ENCODE measurements around the gene CLDND2.
"Not testable (repeated sequence)": the region's sequence is repeated elsewhere in the genome, so short reads cannot be mapped to it uniquely, and the experiment has no call there.

The CLDND2 gene

GRCh38 chr19:51368366-51369282, at the start of gene CLDND2:
Gene CLDND2, minus strand, starts transcription at chr19:51369003. Its CDS starts 426 bp downstream, at chr19:51368577.
- Histone ChIP-seq H3K36me3 (ENCODE audit: control insufficient read depth in 5 of 5, insufficient read depth in 5 of 5, low read length in 5 of 5) (no peaks in the 10 kb centered on the region), H3K9ac (ENCODE audit: low read length in 5 of 5) (peak within 1 kb of the TSS in 4 of 5 donors; percentile 51 to 85 (median 73)), H3K4me1 (ENCODE audit: control insufficient read depth in 5 of 5, insufficient read depth in 5 of 5, low read length in 5 of 5) (peaks cover 4 to 51% (median 35%) of the 10 kb centered on the region in 5 donors), H3K9me3 (ENCODE audit: control insufficient read depth in 5 of 5, low read length in 5 of 5) (no peaks in the 10 kb centered on the region), H3K4me3 (ENCODE audit: low read depth in 1 of 5, low read length in 5 of 5) (peak within 1 kb of the TSS in 4 of 5 donors; percentile 86 to 92 (median 89)), H3K27ac (ENCODE audit: low read depth, low read length) (peak within 1 kb of the TSS; percentile 93), H3K27me3 (ENCODE audit: control insufficient read depth in 5 of 5, insufficient read depth in 4 of 5, low read length in 5 of 5) (no peaks in the 10 kb centered on the region)

DNA sequence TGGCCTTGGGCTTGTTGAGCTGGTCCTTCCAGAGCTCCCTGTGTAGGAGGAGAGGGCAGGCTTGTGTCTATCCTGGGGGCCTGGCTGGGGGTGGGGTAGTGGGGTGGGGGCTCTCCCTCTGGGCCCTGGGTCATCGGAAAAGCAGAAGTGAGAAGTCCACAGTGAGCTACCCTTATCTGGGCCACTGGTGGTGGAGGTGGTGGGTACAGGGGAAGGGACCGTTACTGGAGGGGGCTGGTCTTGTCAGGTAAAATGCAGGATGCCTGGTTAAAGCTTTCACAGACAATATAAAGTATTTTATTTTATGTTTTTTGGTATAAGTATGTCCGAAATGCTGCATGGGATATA, 49.0 kb upstream of the CLDND2 start:
- no peak overlapping the region for H3K9ac ChIP-seq (ENCODE audit: low read length in 5 of 5)
- H3K9me3 ChIP-seq (ENCODE audit: control insufficient read depth in 5 of 5, low read length in 5 of 5): no peaks in the 10 kb centered on the region
- no peak overlapping the region for H3K4me3 ChIP-seq (ENCODE audit: low read depth in 1 of 5, low read length in 5 of 5)
- H3K27me3 ChIP-seq (ENCODE audit: control insufficient read depth in 5 of 5, insufficient read depth in 4 of 5, low read length in 5 of 5): peaks cover 2 to 17% (median 15%) of the 10 kb centered on the region in 5 donors
- no peak overlapping the region for H3K27ac ChIP-seq (ENCODE audit: low read depth, low read length)
- H3K4me1 ChIP-seq (ENCODE audit: control insufficient read depth in 5 of 5, insufficient read depth in 5 of 5, low read length in 5 of 5): peaks cover 0 to 6% (median 0%) of the 10 kb centered on the region in 5 donors
- no peaks in the 10 kb centered on the region for H3K36me3 ChIP-seq (ENCODE audit: control insufficient read depth in 5 of 5, insufficient read depth in 5 of 5, low read length in 5 of 5)

DNA sequence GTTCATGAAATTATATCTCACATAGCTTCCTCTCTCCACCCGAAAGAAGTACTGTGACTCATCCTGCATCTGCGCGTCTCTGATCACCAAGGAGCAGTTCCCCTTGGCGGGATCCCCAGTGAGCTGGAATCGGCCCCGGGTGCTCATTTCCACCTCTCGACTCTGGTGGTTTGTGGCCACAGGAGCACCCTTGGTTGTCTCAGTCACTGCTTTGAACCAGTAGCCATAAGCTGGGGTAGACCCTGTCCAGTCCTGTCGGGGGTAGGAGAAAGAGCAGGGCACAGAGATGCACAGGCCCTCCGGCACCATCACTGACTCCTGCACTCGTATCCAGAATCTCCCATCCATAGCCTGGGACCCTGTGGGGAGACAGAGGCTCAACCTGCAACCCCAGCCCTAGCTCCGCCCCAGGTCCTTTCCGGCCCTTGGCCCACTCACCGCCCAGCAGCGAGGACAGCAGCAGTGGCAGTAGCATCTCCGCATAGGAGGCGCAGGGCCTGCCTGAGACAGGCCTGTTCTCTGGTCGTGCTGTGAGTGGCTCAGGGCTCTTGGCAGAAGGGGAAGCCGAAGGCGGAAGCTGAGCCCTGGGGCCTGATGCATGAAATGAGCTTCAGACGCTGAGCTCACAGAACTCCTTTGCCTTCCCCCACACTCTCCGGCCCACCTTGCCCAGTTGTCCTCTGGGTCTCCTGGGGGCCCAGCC, 48.5 kb upstream of the CLDND2 start, which contains the start of gene SIGLEC10:
SIGLEC10 (minus strand) TSS at position 536 of the 703 bp plus-strand sequence; CDS start at position 475, 61 bp downstream.
- no peak within 1 kb of the TSS for H3K9ac ChIP-seq (ENCODE audit: low read length in 5 of 5)
- no peaks in the 10 kb centered on the region for H3K9me3 ChIP-seq (ENCODE audit: control insufficient read depth in 5 of 5, low read length in 5 of 5)
- H3K27ac ChIP-seq (ENCODE audit: low read depth, low read length): no peak within 1 kb of the TSS
- peaks cover 2 to 17% (median 15%) of the 10 kb centered on the region in 5 donors for H3K27me3 ChIP-seq (ENCODE audit: control insufficient read depth in 5 of 5, insufficient read depth in 4 of 5, low read length in 5 of 5)
- H3K4me1 ChIP-seq (ENCODE audit: control insufficient read depth in 5 of 5, insufficient read depth in 5 of 5, low read length in 5 of 5): peaks cover 0 to 6% (median 0%) of the 10 kb centered on the region in 5 donors
- no peak within 1 kb of the TSS for H3K4me3 ChIP-seq (ENCODE audit: low read depth in 1 of 5, low read length in 5 of 5)
- H3K36me3 ChIP-seq (ENCODE audit: control insufficient read depth in 5 of 5, insufficient read depth in 5 of 5, low read length in 5 of 5): no peaks in the 10 kb centered on the region

DNA sequence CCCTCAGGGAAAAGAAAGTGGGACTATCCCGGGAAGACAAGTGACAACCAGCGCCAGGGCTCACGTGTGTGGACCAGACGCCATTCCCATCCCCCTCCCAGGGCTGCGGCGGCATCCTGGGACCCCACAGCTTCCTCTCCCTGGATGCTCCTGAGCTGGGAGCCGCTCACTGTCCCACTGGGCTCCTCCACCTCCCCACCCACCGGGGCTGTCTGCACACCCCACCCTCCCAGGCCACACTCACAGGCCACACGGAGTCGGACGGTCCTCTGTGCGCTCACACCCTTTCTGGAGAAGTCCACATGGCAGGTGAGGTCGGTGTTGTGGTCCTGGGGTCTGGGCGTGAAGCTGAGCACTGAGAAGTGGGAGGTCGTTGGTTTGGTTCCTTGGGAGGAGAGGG, 47.6 kb upstream of the CLDND2 start:
- not testable (repeated sequence) for H3K4me3 ChIP-seq (ENCODE audit: low read depth in 1 of 5, low read length in 5 of 5); H3K27ac ChIP-seq (ENCODE audit: low read depth, low read length); H3K4me1 ChIP-seq (ENCODE audit: control insufficient read depth in 5 of 5, insufficient read depth in 5 of 5, low read length in 5 of 5)

GRCh38 chr19:51415187-51415586, 46.4 kb upstream of the CLDND2 start:
- Histone ChIP-seq H3K4me1 (ENCODE audit: control insufficient read depth in 5 of 5, insufficient read depth in 5 of 5, low read length in 5 of 5) (peaks cover 0 to 6% (median 0%) of the 10 kb centered on the region in 5 donors), H3K4me3 (ENCODE audit: low read depth in 1 of 5, low read length in 5 of 5) (no peak overlapping the region), H3K27ac (ENCODE audit: low read depth, low read length) (no peak overlapping the region), H3K9me3 (ENCODE audit: control insufficient read depth in 5 of 5, low read length in 5 of 5) (no peaks in the 10 kb centered on the region), H3K27me3 (ENCODE audit: control insufficient read depth in 5 of 5, insufficient read depth in 4 of 5, low read length in 5 of 5) (peaks cover 0 to 17% (median 12%) of the 10 kb centered on the region in 5 donors), H3K36me3 (ENCODE audit: control insufficient read depth in 5 of 5, insufficient read depth in 5 of 5, low read length in 5 of 5) (no peaks in the 10 kb centered on the region), H3K9ac (ENCODE audit: low read length in 5 of 5) (no peak overlapping the region)

More for the DNA sequence above, 47.6 kb upstream of the CLDND2 start:
- not testable (repeated sequence) for H3K36me3 ChIP-seq (ENCODE audit: control insufficient read depth in 5 of 5, insufficient read depth in 5 of 5, low read length in 5 of 5); H3K9me3 ChIP-seq (ENCODE audit: control insufficient read depth in 5 of 5, low read length in 5 of 5); H3K9ac ChIP-seq (ENCODE audit: low read length in 5 of 5)
- H3K27me3 ChIP-seq (ENCODE audit: control insufficient read depth in 5 of 5, insufficient read depth in 4 of 5, low read length in 5 of 5): peaks cover 2 to 18% (median 15%) of the 10 kb centered on the region in 5 donors

DNA sequence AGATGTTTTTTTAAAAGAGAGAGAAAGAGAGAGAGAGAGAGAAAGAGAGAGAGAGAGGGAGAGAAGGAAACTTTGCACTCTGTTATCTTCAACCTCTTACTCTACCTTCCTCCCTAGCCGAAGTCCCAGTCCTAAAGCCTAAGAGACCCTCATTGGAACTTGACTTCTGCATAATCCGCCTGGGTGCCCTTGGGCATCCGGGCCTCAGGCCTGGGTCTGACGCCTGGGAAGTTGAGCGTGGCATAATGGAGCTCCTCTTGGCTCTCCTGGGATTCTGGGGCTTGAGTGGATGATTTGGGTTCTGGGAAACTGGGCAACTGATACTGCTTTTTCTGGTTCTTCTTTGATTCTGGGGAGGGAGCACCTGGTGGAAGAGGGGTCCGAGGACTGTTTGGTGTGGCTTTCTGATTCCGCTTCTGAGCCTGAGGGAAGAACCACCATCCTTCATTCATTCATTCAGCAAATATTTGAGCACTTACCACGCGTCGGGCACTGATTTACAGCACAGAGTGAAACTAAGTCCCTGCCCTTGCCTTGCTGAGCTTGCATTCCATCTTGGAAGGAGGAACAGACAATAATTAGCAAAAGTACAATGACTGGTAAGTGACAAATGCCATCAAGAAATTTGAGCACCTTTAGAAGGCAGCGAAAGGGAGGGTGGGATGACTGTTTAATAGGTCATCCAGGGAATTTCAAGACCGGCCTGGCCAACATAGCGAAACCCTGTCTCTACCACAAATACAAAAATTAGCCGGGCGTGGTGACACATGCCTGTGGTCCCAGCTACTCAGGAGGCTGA, 42.3 kb upstream of the CLDND2 start:
- H3K27me3 ChIP-seq (ENCODE audit: control insufficient read depth in 5 of 5, insufficient read depth in 4 of 5, low read length in 5 of 5): peaks cover 0 to 12% (median 2%) of the 10 kb centered on the region in 5 donors
- no peak overlapping the region for H3K9ac ChIP-seq (ENCODE audit: low read length in 5 of 5)
- no peak overlapping the region for H3K4me3 ChIP-seq (ENCODE audit: low read depth in 1 of 5, low read length in 5 of 5)
- peaks cover 0 to 1% (median 0%) of the 10 kb centered on the region in 5 donors for H3K9me3 ChIP-seq (ENCODE audit: control insufficient read depth in 5 of 5, low read length in 5 of 5)
- H3K4me1 ChIP-seq (ENCODE audit: control insufficient read depth in 5 of 5, insufficient read depth in 5 of 5, low read length in 5 of 5): peaks cover 0 to 2% (median 0%) of the 10 kb centered on the region in 5 donors
- no peaks in the 10 kb centered on the region for H3K36me3 ChIP-seq (ENCODE audit: control insufficient read depth in 5 of 5, insufficient read depth in 5 of 5, low read length in 5 of 5)
- no peak overlapping the region for H3K27ac ChIP-seq (ENCODE audit: low read depth, low read length)

DNA sequence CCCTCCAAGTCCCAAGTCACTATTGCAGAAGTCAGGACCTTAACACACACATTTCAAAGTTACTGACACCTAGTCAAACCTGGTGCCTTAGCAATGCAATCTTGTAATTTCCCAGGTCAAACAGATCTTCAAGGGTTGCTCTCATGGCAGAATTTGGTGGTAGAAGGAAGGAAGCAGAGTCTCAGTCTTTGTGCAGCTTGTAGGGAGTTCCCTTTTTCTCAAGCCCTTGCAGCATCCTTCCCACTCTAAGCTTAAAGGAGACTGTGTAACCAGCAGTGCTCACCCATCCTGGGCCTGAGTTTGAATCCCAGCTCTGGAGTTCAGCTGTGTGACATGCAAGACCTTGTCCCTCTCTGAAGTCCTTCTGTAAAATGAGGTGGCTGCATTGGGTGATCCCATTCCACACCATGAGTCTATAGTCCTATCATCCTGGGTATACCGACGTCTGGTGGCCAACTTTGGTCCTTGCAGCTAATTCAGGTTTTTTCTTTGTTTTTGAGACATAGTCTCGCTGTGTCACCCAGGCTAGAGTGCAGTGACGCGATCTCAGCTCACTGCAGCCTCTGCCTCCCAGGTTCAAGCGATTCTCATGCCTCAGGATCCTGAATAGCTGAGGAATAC, 38.8 kb upstream of the CLDND2 start:
- no peak overlapping the region for H3K27ac ChIP-seq (ENCODE audit: low read depth, low read length)
- H3K9ac ChIP-seq (ENCODE audit: low read length in 5 of 5): no peak overlapping the region
- peaks cover 0 to 2% (median 0%) of the 10 kb centered on the region in 5 donors for H3K4me1 ChIP-seq (ENCODE audit: control insufficient read depth in 5 of 5, insufficient read depth in 5 of 5, low read length in 5 of 5)
- H3K27me3 ChIP-seq (ENCODE audit: control insufficient read depth in 5 of 5, insufficient read depth in 4 of 5, low read length in 5 of 5): peaks cover 0 to 6% (median 2%) of the 10 kb centered on the region in 5 donors
- H3K9me3 ChIP-seq (ENCODE audit: control insufficient read depth in 5 of 5, low read length in 5 of 5): peaks cover 0 to 4% (median 2%) of the 10 kb centered on the region in 5 donors
- H3K36me3 ChIP-seq (ENCODE audit: control insufficient read depth in 5 of 5, insufficient read depth in 5 of 5, low read length in 5 of 5): no peaks in the 10 kb centered on the region
- H3K4me3 ChIP-seq (ENCODE audit: low read depth in 1 of 5, low read length in 5 of 5): no peak overlapping the region

GRCh38 chr19:51402117-51402516, 33.3 kb upstream of the CLDND2 start:
- peaks cover 0 to 3% (median 0%) of the 10 kb centered on the region in 5 donors for H3K27me3 ChIP-seq (ENCODE audit: control insufficient read depth in 5 of 5, insufficient read depth in 4 of 5, low read length in 5 of 5)

GRCh38 chr19:51399936-51400335, 31.1 kb upstream of the CLDND2 start:
- H3K4me1 ChIP-seq (ENCODE audit: control insufficient read depth in 5 of 5, insufficient read depth in 5 of 5, low read length in 5 of 5); H3K4me3 ChIP-seq (ENCODE audit: low read depth in 1 of 5, low read length in 5 of 5); H3K27me3 ChIP-seq (ENCODE audit: control insufficient read depth in 5 of 5, insufficient read depth in 4 of 5, low read length in 5 of 5); H3K36me3 ChIP-seq (ENCODE audit: control insufficient read depth in 5 of 5, insufficient read depth in 5 of 5, low read length in 5 of 5); H3K27ac ChIP-seq (ENCODE audit: low read depth, low read length); H3K9ac ChIP-seq (ENCODE audit: low read length in 5 of 5): not testable (repeated sequence)
- H3K9me3 ChIP-seq (ENCODE audit: control insufficient read depth in 5 of 5, low read length in 5 of 5): peaks cover 3 to 13% (median 10%) of the 10 kb centered on the region in 5 donors

More at GRCh38 chr19:51402117-51402516, 33.3 kb upstream of the CLDND2 start:
- Histone ChIP-seq H3K36me3 (ENCODE audit: control insufficient read depth in 5 of 5, insufficient read depth in 5 of 5, low read length in 5 of 5) (no peaks in the 10 kb centered on the region), H3K4me1 (ENCODE audit: control insufficient read depth in 5 of 5, insufficient read depth in 5 of 5, low read length in 5 of 5) (peaks cover 0 to 9% (median 0%) of the 10 kb centered on the region in 5 donors), H3K9ac (ENCODE audit: low read length in 5 of 5) (no peak overlapping the region), H3K9me3 (ENCODE audit: control insufficient read depth in 5 of 5, low read length in 5 of 5) (peaks cover 3 to 15% (median 12%) of the 10 kb centered on the region in 5 donors), H3K4me3 (ENCODE audit: low read depth in 1 of 5, low read length in 5 of 5) (no peak overlapping the region), H3K27ac (ENCODE audit: low read depth, low read length) (no peak overlapping the region)
